Erythroblast (primary cell): Measurements from ENCODE around the gene PBX1.

ENCODE experiments used
- GATA1 ChIP-seq: IDR thresholded peaks from 2 replicates; pipeline ENCODE4 v1.6.1; 2011; ENCODE audit warnings: low read depth, mild to moderate bottlenecking, control low read depth, low read length, moderate library complexity
- POLR2A ChIP-seq: IDR thresholded peaks from 2 replicates; pipeline ENCODE4 v1.6.1; 2011; ENCODE audit warnings: mild to moderate bottlenecking, low read length

GRCh38 chr1:164780111-164780812 lies 221.3 kb downstream of the PBX1 start:
- TF ChIP-seq POLR2A = no peak
- TF ChIP-seq GATA1 = no peak
